Kidney (tissue), 14 donors: ENCODE data around the gene RPL22. TPM values are rescaled to one million over a fixed set of nuclear protein-coding genes. Genes with fewer than 3 reads are reported as not detected.

Source experiments
- DNase-seq, 5 donors: peaks; one replicate each; pipeline ENCODE4 v3.0.0-alpha.2; 2013 to 2020
- FAIRE-seq: peaks from 2 replicates; lab custom pipeline; 2012; peaks lifted over from hg19 to GRCh38; lab: Jason Lieb, UNC
- H3K27ac ChIP-seq, 2 donors: one replicate each; pipeline ENCODE4 v1.7.0; 2013; ENCODE audit warnings: low read depth in 2 of 2, low read length in 2 of 2, inconsistent platforms in 1 of 2
- H3K27me3 ChIP-seq: one replicate; pipeline ENCODE4 v1.7.1; 2013; ENCODE audit warnings: low read length, inconsistent platforms; ENCODE audit not compliant: control insufficient read depth, insufficient read depth
- H3K36me3 ChIP-seq, 3 donors: one replicate each; pipeline versions ENCODE4 v1.7.0 to v1.7.1; 2013; ENCODE audit warnings: low read length in 3 of 3, control low read depth in 1 of 3, inconsistent platforms in 1 of 3; ENCODE audit not compliant: insufficient read depth in 3 of 3, control insufficient read depth in 2 of 3
- H3K4me1 ChIP-seq, 3 donors: one replicate each; pipeline versions ENCODE4 v1.7.0 to v1.7.1; 2013; ENCODE audit warnings: low read length in 3 of 3, inconsistent platforms in 1 of 3, low read depth in 1 of 3; ENCODE audit not compliant: control insufficient read depth in 2 of 3, insufficient read depth in 2 of 3
- H3K4me3 ChIP-seq, 3 donors: one replicate each; pipeline versions ENCODE4 v1.7.0 to v1.8.1; 2013; ENCODE audit warnings: low read length in 3 of 3, control low read depth in 1 of 3, inconsistent platforms in 1 of 3
- H3K9ac ChIP-seq, 3 donors: one replicate each; pipeline versions ENCODE4 v1.7.0 to v1.7.1; 2013; ENCODE audit warnings: low read length in 3 of 3, control low read depth in 1 of 3, inconsistent platforms in 1 of 3
- H3K9me3 ChIP-seq, 3 donors: one replicate each; pipeline versions ENCODE4 v1.7.0 to v1.7.1; 2013; ENCODE audit warnings: low read length in 3 of 3, control low read depth in 1 of 3, inconsistent platforms in 1 of 3; ENCODE audit not compliant: control insufficient read depth in 2 of 3, insufficient read depth in 1 of 3
- intact Hi-C: fragments of 100-400 bp; cut with DNase I; formaldehyde crosslinking; loops from one replicate; pipeline ENCODE4 v1.11.1; 2022
- polyA plus RNA-seq: library from polyadenylated mRNA; stranded (reverse); fragments of 350-450 nt; fragmentation: Illumina TruSeq; extraction: RNeasy Lipid Tissue Mini Kit (QIAGEN cat#74804); gene quantifications from one replicate; pipeline ENCODE4 v1.2.3, GENCODE V29; 2014; ENCODE audit warnings: low read depth, low replicate concordance; ENCODE audit not compliant: insufficient read depth
- total RNA-seq: library from RNA; stranded (reverse); fragmentation: NEBNext Ultra II Directional; extraction: Animal tissue kit (Norgen Biotek cat#: 25700); gene quantifications from one replicate; pipeline ENCODE4 v1.2.1, GENCODE V29; 2021
- TF ChIP-seq, protein P1 (sequence below): IDR thresholded peaks from 3 replicates; pipeline ENCODE4 v1.5.1; 2012; ENCODE audit warnings: mild to moderate bottlenecking, moderate library complexity, borderline replicate concordance; ENCODE audit not compliant: insufficient read depth; ENCODE audit errors: extremely low read depth
- donor health status: control.
- donor health status: control.
- donor health status: control.
- donor health status: control.
- donor health status: control.
- donor health status: DM: yes; HTN: yes; CAD: no.
- donor health status: Normal renal cell carcinoma (clear cell type).

The RPL22 gene
- total and polyA plus RNA-seq, 2 donors from 2014 or later, result 377 to 605 TPM

DNA sequence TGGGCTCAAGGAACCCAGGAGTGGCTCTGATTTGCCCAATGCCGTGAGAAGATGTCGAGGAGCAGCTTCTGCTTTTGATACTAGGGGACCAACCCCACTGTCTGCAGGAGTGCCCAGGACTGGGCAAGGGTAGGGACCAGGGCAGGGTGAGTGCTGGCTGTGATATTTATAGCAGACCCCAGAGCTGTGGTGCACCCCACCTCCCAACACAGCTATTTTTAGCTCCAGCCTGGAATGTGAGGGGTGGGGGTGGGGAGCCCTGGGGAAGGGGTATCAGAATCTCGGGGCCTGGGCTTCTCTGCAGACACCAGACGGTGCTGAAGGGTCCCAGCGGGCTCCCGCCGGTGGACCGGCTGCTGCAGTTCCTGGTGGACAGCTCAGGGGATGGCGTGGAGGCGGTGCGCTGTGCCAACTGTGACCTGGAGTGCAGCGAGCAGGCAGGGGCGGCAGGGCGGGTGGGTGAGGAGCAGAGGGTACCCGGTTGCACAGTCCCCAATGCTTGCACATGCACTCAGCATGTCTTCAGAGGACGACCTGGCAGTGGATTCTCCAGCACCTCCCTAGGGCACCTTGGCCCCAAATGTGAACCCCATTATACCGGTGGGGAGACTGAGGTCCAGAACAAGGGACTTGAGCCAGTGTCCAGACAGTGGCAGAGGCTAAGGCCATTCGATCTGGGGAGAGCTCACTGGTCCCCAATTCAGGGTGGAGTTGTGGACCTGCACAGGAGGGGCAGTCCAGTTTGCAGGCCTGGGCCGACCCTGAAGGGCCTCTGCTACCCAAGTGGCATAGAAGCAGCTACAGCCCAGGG, 7.9 kb upstream of the RPL22 start:
- TF ChIP-seq, protein P1, sequence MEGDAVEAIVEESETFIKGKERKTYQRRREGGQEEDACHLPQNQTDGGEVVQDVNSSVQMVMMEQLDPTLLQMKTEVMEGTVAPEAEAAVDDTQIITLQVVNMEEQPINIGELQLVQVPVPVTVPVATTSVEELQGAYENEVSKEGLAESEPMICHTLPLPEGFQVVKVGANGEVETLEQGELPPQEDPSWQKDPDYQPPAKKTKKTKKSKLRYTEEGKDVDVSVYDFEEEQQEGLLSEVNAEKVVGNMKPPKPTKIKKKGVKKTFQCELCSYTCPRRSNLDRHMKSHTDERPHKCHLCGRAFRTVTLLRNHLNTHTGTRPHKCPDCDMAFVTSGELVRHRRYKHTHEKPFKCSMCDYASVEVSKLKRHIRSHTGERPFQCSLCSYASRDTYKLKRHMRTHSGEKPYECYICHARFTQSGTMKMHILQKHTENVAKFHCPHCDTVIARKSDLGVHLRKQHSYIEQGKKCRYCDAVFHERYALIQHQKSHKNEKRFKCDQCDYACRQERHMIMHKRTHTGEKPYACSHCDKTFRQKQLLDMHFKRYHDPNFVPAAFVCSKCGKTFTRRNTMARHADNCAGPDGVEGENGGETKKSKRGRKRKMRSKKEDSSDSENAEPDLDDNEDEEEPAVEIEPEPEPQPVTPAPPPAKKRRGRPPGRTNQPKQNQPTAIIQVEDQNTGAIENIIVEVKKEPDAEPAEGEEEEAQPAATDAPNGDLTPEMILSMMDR, result no peak
- peak overlapping the region in 1 of 3 donors; percentile 64 for H3K4me3 ChIP-seq
- H3K27ac ChIP-seq, result no peak overlapping the region
- peak in 1 of 5 donors; percentile 79 for DNase-seq
- peaks cover 0 to 7% (median 0%) of the 10 kb centered on the region in 3 donors for H3K4me1 ChIP-seq
- no peaks in the 10 kb centered on the region for H3K27me3 ChIP-seq
- intact Hi-C loops, result no loop called here
- H3K9ac ChIP-seq, result no peak overlapping the region
- H3K36me3 ChIP-seq, result no peaks in the 10 kb centered on the region
- H3K9me3 ChIP-seq, result no peaks in the 10 kb centered on the region
- FAIRE-seq, result no peak

DNA sequence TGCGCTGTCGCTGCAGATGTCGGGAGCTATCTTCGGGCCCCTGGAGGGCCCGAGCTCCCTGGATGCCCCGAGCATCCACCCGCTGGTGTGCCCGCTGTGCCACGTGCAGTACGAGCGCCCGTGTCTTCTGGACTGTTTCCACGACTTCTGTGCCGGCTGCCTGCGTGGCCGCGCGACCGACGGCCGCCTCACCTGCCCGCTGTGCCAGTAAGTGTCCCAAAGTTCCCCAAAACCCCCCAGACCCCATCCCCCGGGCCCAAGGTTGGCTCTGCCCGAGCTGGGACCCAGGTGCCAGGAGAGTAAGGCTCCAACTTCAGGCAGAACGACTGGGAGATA, 7.1 kb upstream of the RPL22 start:
- DNase-seq (peak in 2 of 5 donors; percentile 62 to 75), FAIRE-seq (no peak)
- intact Hi-C loops, result no loop called here
- TF ChIP-seq, protein P1, result no peak
- H3K9me3 ChIP-seq, result no peaks in the 10 kb centered on the region
- no peaks in the 10 kb centered on the region for H3K36me3 ChIP-seq
- no peaks in the 10 kb centered on the region for H3K27me3 ChIP-seq
- peak overlapping the region in 1 of 3 donors; percentile 64 for H3K4me3 ChIP-seq
- H3K27ac ChIP-seq, result no peak overlapping the region
- peaks cover 0 to 7% (median 0%) of the 10 kb centered on the region in 3 donors for H3K4me1 ChIP-seq
- H3K9ac ChIP-seq, result no peak overlapping the region

DNA sequence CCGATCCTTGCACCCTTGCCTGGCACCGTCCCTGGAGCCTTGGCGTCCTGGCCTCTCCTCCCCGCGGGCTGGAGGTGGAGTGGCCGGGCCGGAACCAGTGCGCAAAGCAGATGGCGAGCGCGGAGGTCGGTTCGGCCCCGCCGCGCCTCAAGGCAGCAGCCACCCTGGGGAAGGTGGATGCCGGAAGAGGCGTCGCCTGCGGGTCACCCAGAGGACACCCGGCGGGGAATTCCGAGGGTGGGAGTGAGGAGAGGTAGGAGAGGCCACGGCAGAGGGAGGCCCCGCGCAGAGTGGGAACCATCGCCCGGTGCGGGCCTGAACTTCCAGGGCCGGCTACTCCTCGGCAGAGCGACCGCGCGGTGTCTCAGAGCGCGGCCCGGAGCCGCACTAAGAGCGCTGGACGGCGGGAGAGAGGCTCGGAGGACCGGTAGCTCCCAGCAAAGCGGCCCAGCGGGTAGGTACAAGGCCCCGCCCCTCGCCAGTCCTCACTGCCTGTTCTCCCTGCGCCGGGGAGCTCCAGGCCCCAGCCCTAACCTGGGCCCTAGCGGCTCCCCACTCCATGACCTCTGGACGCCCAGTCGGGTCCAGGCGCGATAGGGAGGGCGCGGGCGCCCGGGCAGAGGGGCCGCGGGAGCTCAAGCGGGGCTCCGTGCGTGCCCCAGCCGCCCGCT, 6.6 kb upstream of the RPL22 start, which contains the start of gene RNF207:
TSS of gene RNF207 (plus strand) at position 271 of the 671 bp plus-strand sequence. CDS start 417 bp downstream, outside the sequence.
- peak within 1 kb of the TSS in 2 of 3 donors; percentile 48 to 55 for H3K9ac ChIP-seq
- H3K27ac ChIP-seq, result peak within 1 kb of the TSS; percentile 65 to 76
- H3K4me1 ChIP-seq, result peaks cover 0 to 7% (median 0%) of the 10 kb centered on the region in 3 donors
- intact Hi-C loops, result no loop called here
- H3K27me3 ChIP-seq, result no peaks in the 10 kb centered on the region
- TF ChIP-seq, protein P1, result no peak
- H3K9me3 ChIP-seq, result no peaks in the 10 kb centered on the region
- H3K36me3 ChIP-seq, result no peaks in the 10 kb centered on the region
- H3K4me3 ChIP-seq, result peak within 1 kb of the TSS; percentile 16 to 70 (median 64)
- FAIRE-seq, result no peak
- DNase-seq, result peak; percentile 79 to 93 (median 91)
